GM12892 (cell line): Measurements from ENCODE around the gene MYO10.

Experiments used
- POLR2A ChIP-seq: IDR thresholded peaks from 2 replicates; pipeline ENCODE4 v1.6.1; 2011; ENCODE audit warnings: low read depth, low read length, control low read depth
- POLR2AphosphoS5 ChIP-seq: IDR thresholded peaks from 2 replicates; pipeline ENCODE4 v1.6.1; 2011; ENCODE audit warnings: low read depth, low read length, control low read depth
- TAF1 ChIP-seq: IDR thresholded peaks from 2 replicates; pipeline ENCODE4 v1.6.1; 2011; ENCODE audit warnings: low read depth, mild to moderate bottlenecking, control low read depth, low read length, borderline replicate concordance

- no peak for TF ChIP-seq POLR2A
- TF ChIP-seq POLR2AphosphoS5: no peak
- no peak for TF ChIP-seq TAF1
Measured at GRCh38 chr5:16679190-16679589, 256.9 kb downstream of the MYO10 start.
